Neural progenitor cell (in vitro differentiated cells): ENCODE measurements around the gene LYPD6B.

Experiments
- EZH2phosphoT487 ChIP-seq: fragments of 200-600 bp; sonication (generic); IDR thresholded peaks from 2 replicates; pipeline ENCODE4 v1.6.1; 2017; ENCODE audit warnings: antibody characterized with exemption
- TF ChIP-seq, protein P1 (sequence below): fragments of 200-600 bp; sonication (generic); IDR thresholded peaks from 2 replicates; pipeline ENCODE4 v1.5.1; 2017; ENCODE audit warnings: antibody characterized with exemption, mild to moderate bottlenecking

DNA sequence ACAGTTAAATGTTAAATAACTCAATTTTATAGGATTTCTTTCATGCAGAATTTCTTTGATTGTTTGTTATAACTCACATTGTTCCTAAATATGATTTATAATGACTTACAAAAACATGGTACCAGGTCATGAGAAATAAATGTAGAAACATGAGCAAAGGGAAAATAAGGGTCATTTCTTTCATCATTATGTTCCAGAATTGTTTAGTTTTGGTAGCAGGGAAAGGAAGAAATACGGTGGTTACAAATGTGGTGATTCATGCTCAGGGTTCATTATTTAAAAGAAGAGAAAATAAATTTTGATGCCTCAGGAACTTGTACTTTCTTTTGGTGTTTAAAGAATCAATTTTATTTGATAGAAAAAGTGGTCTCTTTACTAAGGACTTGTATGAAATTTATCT is 4.4 kb downstream of the LYPD6B start:
- TF ChIP-seq, protein P1, sequence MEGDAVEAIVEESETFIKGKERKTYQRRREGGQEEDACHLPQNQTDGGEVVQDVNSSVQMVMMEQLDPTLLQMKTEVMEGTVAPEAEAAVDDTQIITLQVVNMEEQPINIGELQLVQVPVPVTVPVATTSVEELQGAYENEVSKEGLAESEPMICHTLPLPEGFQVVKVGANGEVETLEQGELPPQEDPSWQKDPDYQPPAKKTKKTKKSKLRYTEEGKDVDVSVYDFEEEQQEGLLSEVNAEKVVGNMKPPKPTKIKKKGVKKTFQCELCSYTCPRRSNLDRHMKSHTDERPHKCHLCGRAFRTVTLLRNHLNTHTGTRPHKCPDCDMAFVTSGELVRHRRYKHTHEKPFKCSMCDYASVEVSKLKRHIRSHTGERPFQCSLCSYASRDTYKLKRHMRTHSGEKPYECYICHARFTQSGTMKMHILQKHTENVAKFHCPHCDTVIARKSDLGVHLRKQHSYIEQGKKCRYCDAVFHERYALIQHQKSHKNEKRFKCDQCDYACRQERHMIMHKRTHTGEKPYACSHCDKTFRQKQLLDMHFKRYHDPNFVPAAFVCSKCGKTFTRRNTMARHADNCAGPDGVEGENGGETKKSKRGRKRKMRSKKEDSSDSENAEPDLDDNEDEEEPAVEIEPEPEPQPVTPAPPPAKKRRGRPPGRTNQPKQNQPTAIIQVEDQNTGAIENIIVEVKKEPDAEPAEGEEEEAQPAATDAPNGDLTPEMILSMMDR: no peak
- TF ChIP-seq EZH2phosphoT487: no peak
